K562 (cell line): ENCODE data around the gene RPS6KA2. TPM values are rescaled to one million over a fixed set of nuclear protein-coding genes. Genes with fewer than 3 reads are reported as not detected.

Source experiments
- EP300 ChIP-seq: IDR thresholded peaks from 2 replicates; pipeline ENCODE4 v1.6.1; 2012; ENCODE audit warnings: low read length, improper control_type of control experiment
- GTF2A2 ChIP-seq: IDR thresholded peaks from 2 replicates; pipeline ENCODE4 v1.6.1; 2016; ENCODE audit warnings: mild to moderate bottlenecking, missing genetic modification characterization, missing compliant biosample characterization
- TCFL5 ChIP-seq: fragments of 250-450 bp; sonication (Bioruptor Pico); conservative IDR thresholded peaks from 2 replicates; pipeline ENCODE4 v1.6.1; 2021; ENCODE audit warnings: mild to moderate bottlenecking, moderate library complexity, matching md5 sums
- ZNF584 ChIP-seq: fragments of 200-800 bp; sonication (Bioruptor generic); IDR thresholded peaks from 2 replicates; pipeline ENCODE4 v1.6.1; 2016; ENCODE audit warnings: low read depth, mild to moderate bottlenecking, missing genetic modification characterization, missing compliant biosample characterization
- polyA plus RNA-seq, 8 experiments: library from polyadenylated mRNA; depleted of rRNA in 4 of 8; stranded (reverse) in 5 of 8; unstranded in 3 of 8; fragments of >200 nt; fragmentation: Nextera tagmentation in 2 of 8; fragmentation: Illumina TruSeq in 1 of 8; extraction: Ambion mirVana in 2 of 8; extraction: Trizol in 1 of 8; gene quantifications; 2 replicates each; pipeline versions ENCODE4 v1.2.1 to v1.2.3, GENCODE V29; 2011 to 2014; ENCODE audit warnings: inconsistent platforms in 1 of 8, missing spikeins in 1 of 8
- total RNA-seq, 7 experiments: library from RNA; depleted of rRNA in 6 of 7; stranded (reverse); fragments of >200 nt in 6 of 7; fragmentation: Illumina TruSeq in 2 of 7; extraction: Trizol in 2 of 7; gene quantifications; 2 replicates each; pipeline versions ENCODE4 v1.2.1 to v1.2.3, GENCODE V29; 2011 to 2021; ENCODE audit warnings: low replicate concordance in 1 of 7
- TF ChIP-seq, protein P1 (sequence below): sonication (generic); formaldehyde crosslinking; IDR thresholded peaks from 2 replicates; pipeline ENCODE4 v1.8.0; 2023; ENCODE audit warnings: missing genetic modification reagents, mild to moderate bottlenecking, borderline replicate concordance
- TF ChIP-seq, protein P2 (sequence below): fragments of 450-650 bp; IDR thresholded peaks from 2 replicates; pipeline ENCODE4 v1.6.1; 2018; ENCODE audit not compliant: partially characterized antibody

RPS6KA2 gene
- total and polyA plus RNA-seq, 9 of the 15 experiments (the other 6 are each of a cell fraction or from before 2014, with no cell fraction given) = 0.29 to 1.00 (median 0.53) TPM

DNA sequence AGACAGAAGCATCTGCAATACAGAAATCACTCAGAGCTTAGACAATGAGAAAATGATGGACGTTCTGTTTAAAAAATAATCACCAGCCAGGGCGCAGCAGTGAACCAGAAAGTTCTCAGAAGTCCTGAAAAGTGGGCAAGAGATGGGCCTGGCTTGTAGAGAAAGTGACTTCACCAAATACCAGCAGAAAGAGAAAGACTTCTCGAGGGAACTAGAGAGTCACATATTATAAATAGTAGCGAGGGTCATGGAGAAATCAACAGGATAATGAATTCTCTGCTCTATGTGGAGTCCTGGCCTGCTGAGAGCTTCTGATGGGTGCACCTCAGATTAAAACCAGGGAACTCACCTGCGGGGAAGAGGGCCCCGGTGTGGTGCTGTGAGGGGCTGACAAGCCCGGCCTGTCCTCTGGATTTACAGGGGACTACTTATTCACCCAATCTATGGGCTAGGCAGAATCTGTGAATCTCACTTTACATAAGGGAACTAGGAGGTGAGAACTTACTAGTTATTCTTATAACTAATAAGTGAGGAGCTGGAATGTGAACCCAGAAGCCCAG, 35.0 kb downstream of the RPS6KA2 start (continued):
- TF ChIP-seq, protein P1, sequence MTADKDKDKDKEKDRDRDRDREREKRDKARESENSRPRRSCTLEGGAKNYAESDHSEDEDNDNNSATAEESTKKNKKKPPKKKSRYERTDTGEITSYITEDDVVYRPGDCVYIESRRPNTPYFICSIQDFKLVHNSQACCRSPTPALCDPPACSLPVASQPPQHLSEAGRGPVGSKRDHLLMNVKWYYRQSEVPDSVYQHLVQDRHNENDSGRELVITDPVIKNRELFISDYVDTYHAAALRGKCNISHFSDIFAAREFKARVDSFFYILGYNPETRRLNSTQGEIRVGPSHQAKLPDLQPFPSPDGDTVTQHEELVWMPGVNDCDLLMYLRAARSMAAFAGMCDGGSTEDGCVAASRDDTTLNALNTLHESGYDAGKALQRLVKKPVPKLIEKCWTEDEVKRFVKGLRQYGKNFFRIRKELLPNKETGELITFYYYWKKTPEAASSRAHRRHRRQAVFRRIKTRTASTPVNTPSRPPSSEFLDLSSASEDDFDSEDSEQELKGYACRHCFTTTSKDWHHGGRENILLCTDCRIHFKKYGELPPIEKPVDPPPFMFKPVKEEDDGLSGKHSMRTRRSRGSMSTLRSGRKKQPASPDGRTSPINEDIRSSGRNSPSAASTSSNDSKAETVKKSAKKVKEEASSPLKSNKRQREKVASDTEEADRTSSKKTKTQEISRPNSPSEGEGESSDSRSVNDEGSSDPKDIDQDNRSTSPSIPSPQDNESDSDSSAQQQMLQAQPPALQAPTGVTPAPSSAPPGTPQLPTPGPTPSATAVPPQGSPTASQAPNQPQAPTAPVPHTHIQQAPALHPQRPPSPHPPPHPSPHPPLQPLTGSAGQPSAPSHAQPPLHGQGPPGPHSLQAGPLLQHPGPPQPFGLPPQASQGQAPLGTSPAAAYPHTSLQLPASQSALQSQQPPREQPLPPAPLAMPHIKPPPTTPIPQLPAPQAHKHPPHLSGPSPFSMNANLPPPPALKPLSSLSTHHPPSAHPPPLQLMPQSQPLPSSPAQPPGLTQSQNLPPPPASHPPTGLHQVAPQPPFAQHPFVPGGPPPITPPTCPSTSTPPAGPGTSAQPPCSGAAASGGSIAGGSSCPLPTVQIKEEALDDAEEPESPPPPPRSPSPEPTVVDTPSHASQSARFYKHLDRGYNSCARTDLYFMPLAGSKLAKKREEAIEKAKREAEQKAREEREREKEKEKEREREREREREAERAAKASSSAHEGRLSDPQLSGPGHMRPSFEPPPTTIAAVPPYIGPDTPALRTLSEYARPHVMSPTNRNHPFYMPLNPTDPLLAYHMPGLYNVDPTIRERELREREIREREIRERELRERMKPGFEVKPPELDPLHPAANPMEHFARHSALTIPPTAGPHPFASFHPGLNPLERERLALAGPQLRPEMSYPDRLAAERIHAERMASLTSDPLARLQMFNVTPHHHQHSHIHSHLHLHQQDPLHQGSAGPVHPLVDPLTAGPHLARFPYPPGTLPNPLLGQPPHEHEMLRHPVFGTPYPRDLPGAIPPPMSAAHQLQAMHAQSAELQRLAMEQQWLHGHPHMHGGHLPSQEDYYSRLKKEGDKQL = no peak
- no peak for TF ChIP-seq GTF2A2 (tag)
- no peak for TF ChIP-seq ZNF584 (CRISPR knock-in tag)
- no peak for TF ChIP-seq TCFL5 (CRISPR knock-in tag)
- TF ChIP-seq, protein P2, sequence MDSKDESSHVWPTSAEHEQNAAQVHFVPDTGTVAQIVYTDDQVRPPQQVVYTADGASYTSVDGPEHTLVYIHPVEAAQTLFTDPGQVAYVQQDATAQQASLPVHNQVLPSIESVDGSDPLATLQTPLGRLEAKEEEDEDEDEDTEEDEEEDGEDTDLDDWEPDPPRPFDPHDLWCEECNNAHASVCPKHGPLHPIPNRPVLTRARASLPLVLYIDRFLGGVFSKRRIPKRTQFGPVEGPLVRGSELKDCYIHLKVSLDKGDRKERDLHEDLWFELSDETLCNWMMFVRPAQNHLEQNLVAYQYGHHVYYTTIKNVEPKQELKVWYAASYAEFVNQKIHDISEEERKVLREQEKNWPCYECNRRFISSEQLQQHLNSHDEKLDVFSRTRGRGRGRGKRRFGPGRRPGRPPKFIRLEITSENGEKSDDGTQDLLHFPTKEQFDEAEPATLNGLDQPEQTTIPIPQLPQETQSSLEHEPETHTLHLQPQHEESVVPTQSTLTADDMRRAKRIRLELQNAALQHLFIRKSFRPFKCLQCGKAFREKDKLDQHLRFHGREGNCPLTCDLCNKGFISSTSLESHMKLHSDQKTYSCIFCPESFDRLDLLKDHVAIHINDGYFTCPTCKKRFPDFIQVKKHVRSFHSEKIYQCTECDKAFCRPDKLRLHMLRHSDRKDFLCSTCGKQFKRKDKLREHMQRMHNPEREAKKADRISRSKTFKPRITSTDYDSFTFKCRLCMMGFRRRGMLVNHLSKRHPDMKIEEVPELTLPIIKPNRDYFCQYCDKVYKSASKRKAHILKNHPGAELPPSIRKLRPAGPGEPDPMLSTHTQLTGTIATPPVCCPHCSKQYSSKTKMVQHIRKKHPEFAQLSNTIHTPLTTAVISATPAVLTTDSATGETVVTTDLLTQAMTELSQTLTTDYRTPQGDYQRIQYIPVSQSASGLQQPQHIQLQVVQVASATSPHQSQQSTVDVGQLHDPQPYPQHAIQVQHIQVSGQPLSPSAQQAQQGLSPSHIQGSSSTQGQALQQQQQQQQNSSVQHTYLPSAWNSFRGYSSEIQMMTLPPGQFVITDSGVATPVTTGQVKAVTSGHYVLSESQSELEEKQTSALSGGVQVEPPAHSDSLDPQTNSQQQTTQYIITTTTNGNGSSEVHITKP = no peak
- TF ChIP-seq EP300 = no peak
- TF ChIP-seq, all 486 proteins: peak for 0
